ENCODE data around the gene EHMT1.

EHMT1 gene

DNA sequence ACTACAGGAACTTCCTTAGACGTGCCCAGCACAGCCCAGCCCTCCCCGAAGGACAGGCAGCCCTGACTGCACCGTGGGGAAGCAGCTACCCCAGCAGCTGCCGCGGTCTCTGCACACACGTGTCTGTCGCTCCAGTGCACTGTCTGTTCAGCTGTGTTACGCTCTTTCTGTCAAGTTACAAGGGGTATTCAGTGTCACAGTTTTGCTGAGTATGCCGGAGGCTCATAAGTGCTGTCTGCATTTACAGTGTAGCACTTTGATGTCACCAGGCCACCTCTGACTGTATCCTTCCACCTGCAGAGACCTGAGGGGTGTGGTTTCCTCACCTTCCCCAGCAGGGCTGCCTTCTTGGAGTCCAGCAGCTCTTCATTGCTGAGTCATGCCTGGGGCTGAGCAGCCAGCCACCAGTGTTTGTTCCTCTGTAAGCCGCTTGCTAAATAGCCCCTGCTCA is 126.8 kb downstream of the EHMT1 start:
- DNase-seq: peak; percentile 82

- no peak for DNase-seq
Observed at GRCh38 chr9:137748311-137748710, 129.5 kb downstream of the EHMT1 start.

GRCh38 chr9:137748741-137749140 is 129.9 kb downstream of the EHMT1 start:
- DNase-seq: no peak

DNA sequence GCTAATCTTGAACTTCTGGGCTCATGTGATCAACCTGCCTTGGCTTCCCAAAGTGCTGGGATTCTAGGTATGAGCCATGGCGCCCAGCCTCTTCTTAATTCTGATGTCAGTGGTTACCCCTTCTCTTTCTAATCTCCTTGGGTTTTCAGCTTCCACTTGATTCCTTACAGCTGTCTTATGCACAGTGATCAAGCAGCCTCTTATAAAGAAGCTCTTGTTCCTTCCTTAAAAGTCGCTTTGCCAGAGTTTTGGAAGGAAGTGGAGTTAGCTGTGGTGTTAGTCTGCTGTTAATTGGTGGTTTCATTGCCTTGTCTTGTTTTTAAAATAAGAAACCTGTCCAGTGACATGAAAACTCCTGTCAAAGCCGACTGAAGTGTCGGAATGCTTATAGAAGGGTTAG is 130.7 kb downstream of the EHMT1 start:
- no peak for DNase-seq

DNA sequence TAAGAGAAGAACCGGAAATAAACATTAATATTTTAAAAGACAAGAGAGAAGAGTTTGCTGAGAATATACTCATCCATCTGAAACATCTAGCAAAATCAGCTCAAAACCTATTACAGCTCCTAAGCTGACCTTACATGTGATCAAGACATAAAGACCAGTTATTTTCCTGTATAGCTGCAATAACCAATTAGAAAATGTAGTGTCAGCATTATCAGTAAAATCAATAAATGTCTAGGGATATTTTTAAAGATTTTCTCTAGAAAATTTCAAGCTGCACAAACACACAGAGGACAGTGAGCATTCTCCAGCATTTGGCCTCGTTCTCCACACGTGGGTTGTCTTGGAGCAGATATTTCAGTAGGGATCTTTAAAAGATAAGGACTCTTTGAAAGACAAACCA is 131.2 kb downstream of the EHMT1 start:
- no peak for DNase-seq

DNA sequence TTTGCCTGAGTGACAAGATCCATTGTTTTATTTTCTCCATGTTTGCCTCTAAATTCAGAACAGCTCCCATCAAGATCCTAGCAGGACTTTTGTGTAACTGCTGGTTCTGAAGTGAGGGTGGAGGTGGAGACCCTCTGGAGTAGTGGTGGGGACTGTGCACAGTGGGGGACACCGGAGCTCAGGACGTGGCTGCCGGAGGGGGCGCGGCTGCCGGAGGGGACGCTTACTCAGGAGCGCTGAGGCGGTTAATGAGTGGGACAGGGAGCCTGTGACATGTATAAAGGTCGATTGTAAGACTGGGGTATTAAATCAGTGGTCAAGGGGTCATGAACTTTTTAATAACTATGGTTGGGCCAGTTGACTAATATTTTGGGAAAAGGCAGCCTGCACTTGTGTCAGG is 131.8 kb downstream of the EHMT1 start:
- no peak for DNase-seq

DNA sequence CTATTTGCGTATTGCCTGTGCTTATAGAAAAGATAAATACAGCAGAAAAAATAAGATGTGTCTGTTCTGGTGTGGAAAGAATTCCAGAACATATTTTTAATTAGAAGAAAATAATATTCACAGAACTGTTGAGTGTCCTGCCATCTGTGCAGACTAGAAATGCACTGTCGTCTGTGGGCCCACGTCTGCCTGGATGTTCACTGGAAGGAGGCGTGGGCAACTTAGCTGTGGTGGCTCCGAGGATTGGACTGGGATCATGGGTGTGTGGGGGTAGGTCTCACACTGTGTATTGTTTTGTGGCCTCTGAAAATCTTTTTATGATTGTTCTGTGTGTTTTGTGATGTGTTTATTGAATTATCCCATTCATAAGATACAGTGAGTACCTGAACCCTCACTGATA is 132.8 kb downstream of the EHMT1 start:
- no peak for DNase-seq

GRCh38 chr9:137752426-137752825 is 133.6 kb downstream of the EHMT1 start:
- no peak for DNase-seq

DNA sequence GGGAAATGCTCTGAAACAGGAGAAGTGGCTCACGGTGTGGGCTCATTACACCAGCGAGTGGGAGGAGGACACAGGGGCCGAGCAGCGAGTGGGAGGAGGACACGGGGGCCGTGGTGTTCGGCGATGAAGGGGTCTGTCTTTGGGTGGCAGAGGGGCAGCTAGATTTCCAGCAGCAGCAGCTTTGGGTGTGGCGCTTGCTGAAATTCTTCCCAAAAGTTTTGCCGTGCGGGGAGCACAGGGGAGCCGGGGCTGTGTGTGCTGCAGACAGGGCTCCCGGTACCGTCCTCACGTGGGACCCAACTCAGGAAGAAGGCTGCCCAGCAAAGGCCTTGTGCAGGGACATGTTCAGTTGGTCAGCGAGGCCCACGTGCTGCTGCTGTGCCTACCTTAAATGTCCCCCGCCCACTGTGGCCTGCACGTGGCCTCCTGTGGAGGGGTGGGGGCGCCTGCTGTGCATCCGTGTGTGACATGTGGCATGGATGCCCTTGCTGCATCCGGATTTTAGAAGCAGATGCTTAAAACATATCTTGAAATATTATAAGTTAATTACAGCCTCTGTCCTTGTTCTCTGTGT is 134.5 kb downstream of the EHMT1 start:
- no peak for DNase-seq

DNA sequence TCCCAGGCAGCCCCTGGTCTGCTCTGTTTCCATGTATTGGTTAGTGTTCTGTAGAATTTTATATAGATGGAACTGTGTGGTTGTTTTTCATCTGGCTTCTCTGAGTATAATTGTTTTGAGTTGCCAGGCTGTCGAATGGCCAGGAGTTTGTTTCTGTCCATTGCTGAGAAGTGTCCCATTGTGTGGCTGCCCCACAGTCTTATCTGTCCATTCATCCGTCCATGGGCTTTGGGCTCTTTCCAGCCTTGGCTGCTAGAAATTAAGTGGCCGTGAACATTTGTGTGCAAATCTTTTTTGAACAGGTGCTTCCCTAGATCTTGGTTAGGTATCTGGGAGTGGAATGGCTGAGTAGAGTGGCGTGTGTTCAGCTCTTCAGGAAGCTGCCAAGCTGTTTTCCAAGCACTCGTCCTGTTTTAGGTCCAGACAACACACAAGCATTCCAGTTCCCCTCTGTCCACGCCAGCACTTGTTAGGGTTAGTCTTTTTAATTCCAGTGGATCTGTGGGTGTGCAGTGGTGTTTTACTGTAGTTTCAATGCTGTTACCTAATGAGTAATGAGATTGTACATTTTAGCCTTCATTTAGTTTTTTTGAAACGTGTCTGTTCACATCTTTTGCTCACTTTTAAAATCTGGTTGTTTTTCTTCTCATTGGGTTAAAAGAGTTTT is 136.6 kb downstream of the EHMT1 start:
- no peak for DNase-seq

- DNase-seq: no peak
Observed at GRCh38 chr9:137756045-137756744, 137.4 kb downstream of the EHMT1 start.

DNA sequence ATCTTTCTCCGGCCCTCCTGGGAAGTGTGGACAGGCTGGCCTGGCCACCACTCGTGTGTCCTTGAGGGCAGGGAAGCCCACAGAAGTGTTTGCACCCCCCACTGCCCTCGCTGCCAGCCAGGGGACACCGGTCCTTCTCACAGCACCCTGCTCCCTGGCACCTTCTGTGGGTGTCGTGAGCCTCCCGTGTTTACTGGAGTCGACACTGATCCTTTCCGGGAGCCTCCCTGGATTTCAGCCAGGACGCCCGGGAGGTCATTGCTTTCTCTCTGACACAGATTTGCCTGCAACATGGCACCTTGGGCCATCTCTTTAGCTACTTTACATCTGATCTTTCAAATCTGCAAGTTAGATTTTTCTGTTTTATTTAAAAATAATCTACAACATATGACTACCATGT is 138.3 kb downstream of the EHMT1 start:
- no peak for DNase-seq

GRCh38 chr9:137757613-137758029 is 138.8 kb downstream of the EHMT1 start:
- no peak for DNase-seq

GRCh38 chr9:137758067-137758466 is 139.3 kb downstream of the EHMT1 start:
- DNase-seq: no peak

DNA sequence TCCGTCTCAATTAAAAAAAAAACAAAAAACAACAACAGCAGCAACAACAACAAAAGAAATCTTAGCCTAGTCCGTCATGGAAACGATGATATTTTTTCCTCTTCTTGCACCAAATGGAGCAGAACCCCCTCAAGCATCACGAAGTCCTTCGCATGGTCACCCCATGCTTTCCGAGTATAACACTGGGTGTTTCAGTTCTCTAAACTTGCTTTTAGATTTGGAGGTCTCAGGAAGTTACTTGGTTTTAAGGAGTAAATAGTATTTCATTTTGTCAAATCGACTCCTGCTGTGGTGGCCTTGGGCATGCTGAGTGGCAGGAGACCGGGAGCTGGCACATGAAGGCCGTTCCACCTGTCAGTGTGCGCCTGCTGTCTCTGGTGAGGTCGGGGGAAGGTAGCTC is 140.3 kb downstream of the EHMT1 start:
- no peak for DNase-seq

DNA sequence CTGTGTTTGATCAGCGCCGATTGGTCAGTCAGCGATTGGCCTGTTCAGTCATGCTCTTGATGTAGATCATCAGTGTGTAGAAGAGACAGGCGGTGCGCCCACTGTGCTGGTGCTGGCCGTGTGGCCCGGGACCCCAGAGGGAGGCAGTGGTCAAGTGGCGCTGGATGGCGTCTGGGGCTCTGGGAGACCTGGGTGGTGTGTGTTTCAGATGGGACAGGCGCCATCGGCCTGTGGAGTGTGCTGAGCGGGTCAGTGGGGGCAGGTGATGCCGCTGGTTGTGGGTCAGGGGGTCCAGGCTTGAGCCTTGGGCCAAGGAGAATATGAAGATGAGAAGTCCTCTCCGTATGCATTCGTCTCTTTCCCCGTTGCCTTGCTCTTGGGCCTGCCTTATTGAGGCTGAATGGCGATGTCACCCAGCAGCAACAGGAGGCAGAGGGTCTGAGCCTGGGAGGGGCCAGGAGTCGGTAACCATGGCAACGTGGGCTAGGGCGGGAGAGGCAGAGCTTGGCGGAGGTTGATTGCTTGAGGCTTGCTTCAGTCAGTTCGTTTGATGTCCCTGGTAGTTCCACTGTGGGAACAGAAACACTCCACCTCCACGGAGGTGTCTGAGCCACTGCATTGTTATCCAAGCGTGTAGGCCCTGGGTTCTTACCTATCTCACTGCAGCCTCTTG is 141.0 kb downstream of the EHMT1 start:
- DNase-seq: no peak

- DNase-seq: no peak
Observed at GRCh38 chr9:137760426-137760825, 141.6 kb downstream of the EHMT1 start.

GRCh38 chr9:137761032-137761431 is 142.2 kb downstream of the EHMT1 start:
- no peak for DNase-seq

- no peak for DNase-seq
Observed at GRCh38 chr9:137761793-137762192, 143.0 kb downstream of the EHMT1 start.

DNA sequence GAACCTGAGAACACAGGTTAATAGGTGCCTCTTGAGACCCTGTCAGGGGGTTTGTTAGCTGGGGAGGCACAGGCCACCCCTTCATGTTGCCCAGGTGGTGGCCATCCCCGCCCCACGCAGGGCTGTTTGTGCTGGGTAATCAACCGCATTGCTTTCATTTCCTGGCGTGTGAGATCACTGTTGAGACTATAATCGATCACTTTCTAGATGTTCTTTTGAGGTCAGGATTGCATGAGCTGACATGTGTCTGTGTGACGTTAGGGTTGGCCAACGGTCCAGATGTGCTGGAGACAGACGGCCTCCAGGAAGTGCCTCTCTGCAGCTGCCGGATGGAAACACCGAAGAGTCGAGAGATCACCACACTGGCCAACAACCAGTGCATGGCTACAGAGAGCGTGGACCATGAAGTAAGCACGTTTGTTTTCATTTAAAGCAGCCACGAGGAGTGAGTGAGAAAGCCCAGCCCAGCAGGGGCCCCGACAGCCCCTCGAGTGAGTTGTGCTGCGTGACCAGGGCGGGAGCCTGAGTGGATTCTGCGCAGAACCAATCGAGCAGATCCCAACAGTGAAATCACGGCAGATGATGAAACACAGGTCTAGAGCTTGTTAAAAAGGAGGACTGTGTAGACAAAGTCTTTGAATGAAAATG is 143.7 kb downstream of the EHMT1 start:
- no peak for DNase-seq

- DNase-seq: no peak
Observed at GRCh38 chr9:137763271-137763955, 144.6 kb downstream of the EHMT1 start.

DNA sequence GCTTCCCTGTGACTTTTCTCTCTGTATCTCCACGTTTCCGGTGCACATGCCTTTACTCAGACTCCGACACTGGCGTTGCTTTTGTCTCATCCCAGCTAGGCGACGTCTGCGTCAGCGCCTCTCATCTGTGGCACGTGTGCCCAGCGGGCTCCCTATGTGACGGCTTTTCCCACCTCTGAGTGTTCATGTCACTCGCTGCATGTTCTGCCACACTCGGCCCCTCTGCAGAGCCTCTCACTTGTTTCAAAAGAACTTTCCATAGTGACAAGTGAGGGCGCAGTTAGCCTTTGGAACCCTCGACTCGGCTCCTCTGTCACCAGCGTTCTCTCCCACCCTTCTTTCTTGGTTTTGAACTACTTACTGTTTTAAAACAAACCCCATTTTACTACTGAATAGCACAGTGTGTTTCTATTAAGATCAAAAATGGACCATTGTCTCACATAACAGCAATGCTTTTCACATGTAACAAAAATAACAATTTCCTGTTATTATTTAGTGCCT is 145.4 kb downstream of the EHMT1 start:
- no peak for DNase-seq
